ENCODE data around the gene TRIM3. TPM values are rescaled to one million over a fixed set of nuclear protein-coding genes. Genes with fewer than 3 reads are reported as not detected.

The TRIM3 gene
- total and polyA plus RNA-seq, 2 of the 4 experiments (the other 2 are of a cell fraction): 13.8 to 22.3 TPM

DNA sequence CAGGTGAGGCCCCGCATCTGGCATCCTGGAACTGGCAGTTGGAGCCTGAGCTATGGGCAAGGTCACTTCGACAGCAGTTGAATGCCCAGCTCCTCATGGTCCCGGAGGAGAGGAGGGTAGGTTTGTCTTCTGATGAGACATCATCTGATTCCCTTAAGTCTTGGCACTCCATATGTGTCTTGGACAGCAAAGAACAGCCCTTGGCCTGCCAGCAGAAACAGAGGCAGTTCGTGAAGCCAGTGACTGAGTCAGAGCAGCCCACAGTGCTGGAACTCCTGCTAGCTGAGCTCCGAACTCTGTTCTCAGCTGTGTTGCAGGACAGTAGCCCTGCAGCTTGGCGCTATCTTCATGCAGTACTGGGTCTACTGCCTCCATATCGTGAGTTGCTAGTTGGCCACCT, 24.4 kb upstream of the TRIM3 start:
- no peak overlapping the region for H3K56ac ChIP-seq (ENCODE audit: extremely low read depth, insufficient read depth, low read length)
- H2BK5ac ChIP-seq (ENCODE audit: low read depth, low read length, poor library complexity, severe bottlenecking): no peak overlapping the region
- no peak overlapping the region for H3K23ac ChIP-seq (ENCODE audit: low read depth, low read length)
- no peak overlapping the region for H2AK9ac ChIP-seq (replicated peaks; ENCODE audit: low read depth, low read length, poor library complexity)
- H3K4ac ChIP-seq (ENCODE audit: low read depth, low read length): no peak overlapping the region
- DNase-seq (peak; percentile 68), ATAC-seq (ENCODE audit: low read depth) (peak; percentile 67)
- H3K27ac ChIP-seq (ENCODE audit: insufficient read depth, low read length): no peak overlapping the region
- H2BK120ac ChIP-seq (ENCODE audit: low read depth, low read length): no peak overlapping the region
- no peak overlapping the region for H3K18ac ChIP-seq (ENCODE audit: low read depth, low read length)
- no peak overlapping the region for H4K8ac ChIP-seq (ENCODE audit: low read depth in 2 of 2, low read length in 2 of 2)
- H2BK20ac ChIP-seq (ENCODE audit: low read depth, low read length): no peak overlapping the region
- H3K27me3 ChIP-seq (ENCODE audit: control insufficient read depth, insufficient read depth, low read length): no peaks in the 10 kb centered on the region
- H3K9ac ChIP-seq (ENCODE audit: low read depth, low read length): no peak overlapping the region
- no peaks in the 10 kb centered on the region for H3K4me1 ChIP-seq (ENCODE audit: control insufficient read depth, insufficient read depth, low read length)
- no peak overlapping the region for H3K4me3 ChIP-seq (ENCODE audit: insufficient read depth, low read depth, low read length)
- BruUV-seq (replicated peaks): no TSS peak
- no peak overlapping the region for H4K91ac ChIP-seq (ENCODE audit: insufficient read depth, low read depth, low read length)
- dilution Hi-C loops (cut with HindIII; ENCODE audit: low sequenced_read_pairs, unreplicated experiment) (no loop called here), in situ Hi-C loops (cut with MboI; ENCODE audit: low sequenced_read_pairs) (no loop called here), intact Hi-C loops (cut with micrococcal nuclease) (no loop called here)
- no peaks in the 10 kb centered on the region for H4K20me1 ChIP-seq (ENCODE audit: insufficient read depth, low read length)
- no peak overlapping the region for H2AK5ac ChIP-seq (ENCODE audit: low read depth, low read length)
- no peaks in the 10 kb centered on the region for H3K9me3 ChIP-seq (ENCODE audit: control insufficient read depth, insufficient read depth, low read length)
- H3K4me2 ChIP-seq (ENCODE audit: low read depth, low read length): no peak overlapping the region
- H3K36me3 ChIP-seq (ENCODE audit: control insufficient read depth, insufficient read depth, low read length): peaks cover 16% of the 10 kb centered on the region
- ChIA-PET POLR2A (ENCODE audit: unreplicated experiment) (no interaction called here), CTCF (no interaction called here)
- H3K79me1 ChIP-seq (ENCODE audit: low read depth in 1 of 2, low read length in 2 of 2): peaks cover 4 to 8% of the 10 kb centered on the region in 2 experiments; a peak in 2 of 4 replicates
- H4K5ac ChIP-seq (ENCODE audit: low read depth, low read length): no peak overlapping the region
- no peak overlapping the region for H3K14ac ChIP-seq (replicated peaks; ENCODE audit: low read depth, low read length)
- H2BK15ac ChIP-seq (ENCODE audit: low read depth, low read length): no peak overlapping the region
- no peak for TF ChIP-seq FOS (IDR thresholded peaks at IDR 0.05; ENCODE audit: low read depth, low read length)
- WGBS, 2 experiments (ENCODE audit: extremely low coverage in 2 of 2, insufficient read length in 1 of 2): 78% methylated on average over 1 of the region's 7 CpGs; no CpG with 5 or more reads in 1 of the 2 experiments
- H3K9me1 ChIP-seq (ENCODE audit: insufficient read depth, low read length): peaks cover 9% of the 10 kb centered on the region; the same call in 1 of the 2 replicates
- no peak overlapping the region for H2AFZ ChIP-seq (replicated peaks; ENCODE audit: low read length, poor library complexity)
